Cardiac fibroblast (primary cell): ENCODE results near the gene SUPT5H.
"Not testable (repeated sequence)": the region's sequence is repeated elsewhere in the genome, so short reads cannot be mapped to it uniquely, and the experiment has no call there.

Experiments
- DNase-seq, 2 donors: peaks; one replicate each; pipeline versions ENCODE4 v3.0.0 to v3.0.0-alpha.2; 2010; ENCODE audit warnings: low read depth in 2 of 2
- H3K4me3 ChIP-seq, 2 donors: replicated peaks in 1 of 2; 1 replicate in 1 of 2; 2 replicates in 1 of 2; pipeline ENCODE4 v1.5.1; 2011; ENCODE audit warnings: low read depth in 2 of 2, low read length in 2 of 2, mild to moderate bottlenecking in 2 of 2, moderate library complexity in 1 of 2
- TF ChIP-seq, protein P1 (sequence below): IDR thresholded peaks from one replicate; pipeline ENCODE4 v1.5.1; 2011; ENCODE audit warnings: low read depth, mild to moderate bottlenecking, low read length, inconsistent platforms

SUPT5H gene

DNA sequence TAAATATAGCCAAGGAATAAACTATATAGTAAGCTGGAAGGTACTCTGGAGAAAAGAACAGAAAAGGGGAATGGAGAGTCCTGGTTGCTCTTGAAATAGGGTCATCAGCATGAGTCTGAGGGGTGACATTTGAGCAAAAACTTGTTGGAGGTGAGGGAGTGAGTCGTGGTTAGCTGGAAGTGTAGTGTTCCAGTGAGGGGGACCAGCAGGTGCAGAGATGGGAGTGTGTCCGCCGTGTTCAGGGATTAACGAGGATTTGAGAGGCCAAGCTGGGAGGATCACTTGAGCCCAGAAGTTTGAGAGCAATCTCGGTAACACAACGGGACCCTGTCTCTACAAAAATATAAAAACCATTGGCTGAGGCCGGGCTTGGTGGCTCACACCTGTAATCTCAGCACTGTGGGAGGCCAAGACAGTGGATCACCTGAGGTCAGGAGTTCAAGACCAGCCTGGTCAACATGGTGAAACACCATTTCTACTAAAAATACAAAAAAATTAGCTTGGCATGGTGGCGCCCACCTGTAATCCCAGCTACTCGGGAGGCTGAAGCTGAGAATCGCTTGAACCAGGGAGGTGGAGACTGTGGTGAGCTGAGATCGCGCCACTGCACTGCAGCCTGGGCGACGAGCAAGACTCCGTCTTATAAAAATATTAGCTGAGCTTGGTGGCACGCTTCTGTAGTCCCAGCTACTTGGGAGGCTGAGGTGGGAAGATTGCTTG, 1.1 kb downstream of the SUPT5H start:
- no peak for DNase-seq
- peak overlapping the region; percentile 98 to 99 for H3K4me3 ChIP-seq
- TF ChIP-seq, protein P1, sequence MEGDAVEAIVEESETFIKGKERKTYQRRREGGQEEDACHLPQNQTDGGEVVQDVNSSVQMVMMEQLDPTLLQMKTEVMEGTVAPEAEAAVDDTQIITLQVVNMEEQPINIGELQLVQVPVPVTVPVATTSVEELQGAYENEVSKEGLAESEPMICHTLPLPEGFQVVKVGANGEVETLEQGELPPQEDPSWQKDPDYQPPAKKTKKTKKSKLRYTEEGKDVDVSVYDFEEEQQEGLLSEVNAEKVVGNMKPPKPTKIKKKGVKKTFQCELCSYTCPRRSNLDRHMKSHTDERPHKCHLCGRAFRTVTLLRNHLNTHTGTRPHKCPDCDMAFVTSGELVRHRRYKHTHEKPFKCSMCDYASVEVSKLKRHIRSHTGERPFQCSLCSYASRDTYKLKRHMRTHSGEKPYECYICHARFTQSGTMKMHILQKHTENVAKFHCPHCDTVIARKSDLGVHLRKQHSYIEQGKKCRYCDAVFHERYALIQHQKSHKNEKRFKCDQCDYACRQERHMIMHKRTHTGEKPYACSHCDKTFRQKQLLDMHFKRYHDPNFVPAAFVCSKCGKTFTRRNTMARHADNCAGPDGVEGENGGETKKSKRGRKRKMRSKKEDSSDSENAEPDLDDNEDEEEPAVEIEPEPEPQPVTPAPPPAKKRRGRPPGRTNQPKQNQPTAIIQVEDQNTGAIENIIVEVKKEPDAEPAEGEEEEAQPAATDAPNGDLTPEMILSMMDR: no peak

DNA sequence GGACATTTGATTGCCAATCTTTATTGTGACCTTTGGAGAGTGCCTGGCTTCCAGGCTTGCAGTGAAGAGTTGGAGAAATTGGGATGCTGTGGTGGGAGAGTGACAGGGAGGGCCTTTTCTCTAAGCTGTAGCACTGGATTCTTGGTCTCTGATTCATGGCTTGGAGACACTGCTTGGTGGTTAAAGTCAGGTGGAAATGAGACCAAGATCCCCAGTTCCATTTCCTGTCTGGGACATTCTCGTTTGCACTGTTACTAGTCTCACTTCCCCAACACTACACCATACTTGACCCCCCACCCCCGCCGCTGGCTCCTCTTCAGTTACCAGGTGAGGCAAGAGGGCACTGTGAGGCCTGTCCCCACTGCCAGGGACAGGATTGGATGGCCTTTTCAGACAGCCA, 2.9 kb downstream of the SUPT5H start:
- DNase-seq: peak in 1 of 2 donors; percentile 39
- TF ChIP-seq, protein P1: no peak
- no peak overlapping the region for H3K4me3 ChIP-seq

DNA sequence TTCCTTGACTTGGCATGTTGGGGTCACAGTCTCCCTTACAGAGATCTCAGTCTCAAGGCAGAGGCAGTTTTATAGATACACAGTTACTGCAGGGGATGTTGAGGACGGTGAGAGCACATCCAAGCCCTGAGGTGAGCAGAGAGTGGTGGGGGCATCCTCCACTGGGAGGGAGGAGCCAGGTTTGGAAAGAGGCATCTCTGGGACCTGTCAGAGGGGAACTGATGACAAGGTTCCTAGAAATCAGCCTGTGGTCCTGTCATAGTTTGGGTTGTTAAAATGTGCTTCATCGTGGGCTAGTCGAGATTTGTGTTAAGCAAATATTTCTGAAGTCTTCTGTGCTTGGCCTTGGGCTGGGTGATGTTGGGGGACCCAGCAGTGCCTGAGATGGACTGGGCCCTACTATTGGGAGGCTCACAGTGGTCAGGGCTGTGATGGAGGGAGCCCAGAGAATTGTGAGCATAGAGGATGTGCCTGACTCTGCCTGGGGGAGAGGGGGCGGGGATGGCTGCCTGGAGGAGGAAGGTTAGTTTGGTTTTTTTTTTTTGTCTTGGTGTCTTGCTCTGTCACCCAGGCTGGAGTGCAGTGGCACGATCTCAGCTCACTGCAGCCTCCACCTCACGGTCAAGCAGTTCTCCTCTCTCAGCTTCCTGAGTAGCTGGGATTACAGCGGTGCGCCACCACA, 3.9 kb downstream of the SUPT5H start:
- TF ChIP-seq, protein P1: no peak
- H3K4me3 ChIP-seq: no peak overlapping the region
- no peak for DNase-seq

DNA sequence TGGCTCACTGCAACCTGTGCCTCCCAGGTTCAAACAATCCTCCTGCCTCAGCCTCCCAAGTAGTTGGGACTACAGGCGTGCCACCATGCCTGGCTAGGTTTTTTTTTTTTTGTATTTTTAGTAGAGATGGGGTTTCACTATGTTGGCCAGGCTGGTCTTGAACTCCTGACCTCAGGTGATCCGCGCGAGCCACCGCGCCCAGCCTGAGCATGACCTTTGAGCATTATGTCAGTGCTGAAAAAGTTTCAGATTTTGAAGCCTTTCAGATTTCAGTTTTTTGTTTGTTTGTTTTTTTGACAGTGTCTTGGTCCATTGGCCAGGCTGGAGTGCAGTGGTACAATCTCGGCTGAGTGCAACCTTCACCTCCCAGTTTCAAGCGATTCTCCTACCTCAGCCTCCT, 5.9 kb downstream of the SUPT5H start:
- not testable (repeated sequence) for H3K4me3 ChIP-seq, DNase-seq

DNA sequence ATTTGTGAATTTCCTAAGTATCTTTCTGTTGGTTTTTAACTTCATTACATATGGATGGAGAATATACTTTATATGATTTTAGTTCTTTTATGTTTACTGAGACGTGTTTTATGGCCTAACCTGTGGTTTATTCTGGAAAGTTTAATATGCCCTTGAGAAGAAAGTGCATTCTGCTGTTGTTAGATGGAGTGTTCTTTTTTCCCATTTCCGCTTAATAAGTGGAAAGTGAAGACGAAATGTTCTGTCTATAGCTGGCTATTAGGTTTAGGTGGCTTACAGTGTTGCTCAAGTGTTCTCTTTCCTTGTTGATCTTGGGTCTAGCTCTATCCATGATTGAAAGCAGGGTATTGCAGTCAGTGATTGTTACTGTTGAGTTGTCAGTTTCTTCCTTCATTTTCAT, 18.0 kb downstream of the SUPT5H start:
- TF ChIP-seq, protein P1: no peak
- no peak for DNase-seq
- H3K4me3 ChIP-seq: no peak overlapping the region

DNA sequence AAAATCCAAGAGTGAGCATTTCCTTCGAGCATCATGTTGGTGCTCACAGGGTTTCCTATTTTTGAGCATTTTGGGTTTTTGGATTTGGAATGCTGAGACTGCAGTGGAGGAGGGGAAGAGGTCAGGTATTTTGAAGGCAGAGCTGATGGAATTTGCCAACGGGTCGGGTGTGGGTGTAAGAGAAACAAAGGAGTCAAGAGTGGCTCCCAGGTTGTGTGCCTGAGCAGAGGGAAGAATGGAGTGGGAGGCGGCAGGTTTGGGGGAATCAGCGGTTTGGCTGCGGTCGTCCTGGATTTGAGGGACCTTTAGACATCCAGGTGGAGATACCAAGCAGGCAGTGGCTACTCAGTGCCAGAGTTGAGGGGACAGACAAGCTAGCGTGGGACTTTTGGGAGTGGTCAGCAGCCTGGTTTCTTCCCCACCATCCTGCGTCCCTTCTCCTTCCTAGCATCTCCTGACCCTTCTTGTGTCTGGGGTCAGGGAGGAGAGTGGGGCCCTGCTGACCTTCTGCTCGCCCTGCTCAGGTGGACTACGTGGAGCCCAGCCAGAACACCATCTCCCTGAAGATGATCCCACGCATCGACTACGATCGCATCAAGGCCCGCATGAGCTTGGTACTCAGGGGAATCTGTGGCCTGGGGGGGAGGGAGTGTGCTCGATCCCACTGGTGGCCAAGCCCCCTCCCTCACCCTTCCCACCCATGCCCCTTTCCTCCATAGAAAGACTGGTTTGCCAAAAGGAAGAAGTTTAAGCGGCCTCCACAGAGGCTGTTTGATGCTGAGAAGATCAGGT, 20.8 kb downstream of the SUPT5H start:
- TF ChIP-seq, protein P1: no peak

DNA sequence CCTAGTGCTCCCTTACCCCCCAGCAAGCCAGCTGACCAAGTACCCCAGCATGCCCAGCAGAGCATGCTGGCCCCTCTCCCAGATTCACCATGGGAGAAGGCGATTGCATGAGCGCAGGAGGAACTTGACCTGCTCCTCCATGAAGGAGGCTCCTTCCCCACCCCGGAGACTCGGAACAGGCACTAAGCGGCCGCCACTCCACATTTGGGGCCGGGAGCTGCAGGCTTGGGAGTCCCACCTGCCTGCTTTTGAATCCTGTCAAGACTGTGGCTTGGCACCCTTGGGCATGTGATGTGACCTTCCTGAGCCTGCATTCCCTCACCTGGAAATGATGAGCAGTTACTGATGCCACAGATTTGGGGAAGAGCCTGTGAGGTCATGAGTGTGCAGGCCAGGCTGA, 22.6 kb downstream of the SUPT5H start:
- H3K4me3 ChIP-seq: no peak overlapping the region
- TF ChIP-seq, protein P1: no peak
- no peak for DNase-seq

More for the DNA sequence above, 20.8 kb downstream of the SUPT5H start:
- DNase-seq: no peak
- no peak overlapping the region for H3K4me3 ChIP-seq
